GM21381 (cell line): ENCODE results near the gene LCP1.

Source experiments
- ATAC-seq: cut with Tn5 transposase; IDR thresholded peaks from one replicate; pipeline ENCODE4 v1.9.1; 2021; ENCODE audit warnings: mild to moderate bottlenecking, moderate library complexity; ENCODE audit not compliant: unreplicated experiment

LCP1 gene

DNA sequence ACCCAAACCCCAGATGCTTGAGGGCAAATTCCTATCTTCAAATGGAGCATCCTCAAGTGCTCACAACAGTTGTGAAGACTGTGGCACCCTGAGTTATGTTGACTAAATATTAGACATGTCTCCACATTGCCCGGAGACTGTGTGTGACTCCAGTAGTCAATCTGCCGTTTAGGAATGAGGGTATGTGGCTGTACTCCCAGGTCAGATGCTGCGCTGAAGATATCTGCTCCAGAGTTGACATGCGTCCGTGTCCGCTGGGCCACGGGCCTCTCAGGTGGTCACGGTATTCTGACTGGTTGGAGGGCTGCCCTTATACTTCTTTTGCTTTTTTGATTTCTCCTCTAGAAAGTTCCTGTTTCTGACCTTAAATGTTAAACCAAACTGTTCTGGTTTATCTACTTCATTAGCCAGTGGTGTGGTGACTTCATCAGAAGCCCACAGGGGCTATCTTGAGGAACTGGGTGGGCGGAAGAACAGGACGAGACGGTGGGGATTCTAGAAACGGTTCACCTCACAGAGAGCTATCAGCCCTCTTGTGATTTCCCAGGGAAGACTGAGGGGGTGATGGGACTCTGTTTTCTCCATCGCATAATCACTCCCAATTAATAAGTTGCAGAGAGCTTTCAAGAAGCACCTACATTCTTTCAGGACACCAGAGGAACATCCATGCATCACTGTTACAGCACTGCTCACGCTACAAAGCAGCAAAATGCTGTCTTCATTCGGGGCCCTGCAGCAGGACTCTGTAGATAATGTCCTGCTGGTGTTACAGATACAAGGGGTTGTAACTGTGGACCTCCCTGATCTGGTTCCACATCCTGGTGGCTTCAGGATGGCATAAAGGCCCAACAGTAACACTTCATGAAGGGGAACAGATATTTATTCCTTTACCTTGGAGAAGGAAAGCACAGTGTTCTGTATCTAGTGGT is 1.3 kb upstream of the LCP1 start:
- ATAC-seq: no peak

DNA sequence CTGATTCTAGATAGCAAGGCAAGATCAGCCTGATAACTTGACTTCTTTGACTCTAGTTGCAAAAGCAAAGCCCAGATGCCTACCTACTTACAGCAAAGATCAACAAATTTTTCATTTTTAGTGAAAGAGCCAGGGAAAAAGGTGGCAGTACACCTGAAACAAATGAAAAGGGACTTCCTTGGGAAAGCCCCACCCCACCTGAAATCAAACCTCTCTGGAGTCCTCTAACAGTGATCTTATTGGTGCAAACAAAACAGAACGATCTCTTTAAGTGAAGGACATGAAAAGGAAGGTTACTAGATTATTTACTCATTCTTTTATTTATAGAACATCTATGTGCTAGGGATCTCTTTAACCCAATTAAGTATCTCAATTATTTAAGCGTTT is 507 bp upstream of the LCP1 start:
- peak; percentile 5 for ATAC-seq

DNA sequence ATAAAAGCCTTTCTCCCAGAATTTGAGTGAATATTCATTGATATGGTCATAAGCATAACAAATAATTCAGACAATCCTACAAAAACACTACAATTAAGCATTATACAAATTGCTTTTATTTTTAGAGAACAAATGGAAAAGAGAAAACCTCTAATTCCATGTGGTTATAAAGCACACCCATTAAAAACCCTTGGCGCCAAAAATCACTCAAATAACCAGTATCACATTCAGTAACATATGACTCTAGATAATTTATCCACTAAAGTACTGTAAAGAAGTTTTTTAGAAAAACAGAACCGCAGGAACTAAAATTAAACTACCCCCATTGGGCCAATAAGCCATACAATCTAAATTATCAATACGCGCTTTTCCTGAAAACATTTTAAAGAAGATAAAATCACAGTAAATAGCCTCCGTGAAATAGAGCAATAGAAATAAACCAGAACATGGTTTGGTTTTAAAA is 569 bp downstream of the LCP1 start:
- ATAC-seq: no peak

DNA sequence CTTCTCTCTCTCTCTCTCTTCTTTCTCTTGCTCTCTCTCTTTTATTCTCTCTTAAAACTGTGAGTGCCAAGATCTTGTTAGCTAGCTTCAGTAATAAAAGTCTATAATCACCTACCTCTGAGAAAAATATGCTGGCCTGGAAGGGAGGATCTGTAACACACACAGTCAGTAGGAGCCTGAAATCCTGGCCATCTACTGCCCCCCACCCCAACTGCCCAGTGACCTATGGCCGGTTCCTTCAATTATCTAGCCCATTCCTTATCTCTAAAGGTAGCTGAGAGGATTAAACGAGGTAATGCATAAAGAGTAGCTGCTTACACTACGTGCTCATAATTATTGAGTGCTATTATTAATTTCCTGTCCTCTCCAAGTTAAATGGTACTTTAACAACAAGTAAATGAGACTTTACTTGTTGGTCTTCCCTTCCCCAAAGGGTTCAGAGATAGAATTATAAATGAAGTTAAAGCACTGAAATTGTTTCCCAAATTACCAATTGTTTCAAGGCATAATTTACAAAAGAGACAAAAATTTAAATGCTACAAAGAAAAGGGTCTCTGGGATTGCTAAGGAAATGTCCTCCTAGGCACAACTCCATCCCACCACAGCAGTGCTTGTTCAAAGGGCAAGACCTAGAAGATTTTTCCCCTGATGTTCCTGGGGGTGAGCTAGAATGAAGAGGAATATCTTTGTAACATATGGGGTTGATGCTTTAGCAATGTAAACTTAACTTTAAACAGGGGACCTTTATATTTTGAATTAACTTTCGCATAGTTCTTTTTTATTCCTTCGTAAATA is 1.8 kb downstream of the LCP1 start:
- ATAC-seq: no peak

DNA sequence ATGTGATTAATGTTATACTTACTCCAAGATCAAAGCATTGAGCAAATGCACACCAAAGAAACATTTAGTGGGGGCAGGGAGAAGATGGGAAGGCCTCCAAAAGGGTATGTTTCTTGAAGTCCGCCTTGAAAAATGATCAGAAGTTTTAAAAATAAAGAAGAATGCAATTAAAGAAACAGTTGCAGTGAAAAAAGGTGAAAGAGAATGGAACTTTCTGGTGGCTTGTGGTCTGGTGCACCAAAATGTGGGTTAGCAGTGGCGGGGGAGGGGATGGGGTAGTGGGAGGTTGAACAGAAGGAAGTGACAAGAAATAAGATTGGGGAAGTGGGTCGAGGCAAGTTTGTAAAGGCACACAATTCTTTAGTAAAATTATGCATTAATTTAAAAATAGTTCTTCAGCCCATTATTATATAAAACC is 2.5 kb downstream of the LCP1 start:
- no peak for ATAC-seq

DNA sequence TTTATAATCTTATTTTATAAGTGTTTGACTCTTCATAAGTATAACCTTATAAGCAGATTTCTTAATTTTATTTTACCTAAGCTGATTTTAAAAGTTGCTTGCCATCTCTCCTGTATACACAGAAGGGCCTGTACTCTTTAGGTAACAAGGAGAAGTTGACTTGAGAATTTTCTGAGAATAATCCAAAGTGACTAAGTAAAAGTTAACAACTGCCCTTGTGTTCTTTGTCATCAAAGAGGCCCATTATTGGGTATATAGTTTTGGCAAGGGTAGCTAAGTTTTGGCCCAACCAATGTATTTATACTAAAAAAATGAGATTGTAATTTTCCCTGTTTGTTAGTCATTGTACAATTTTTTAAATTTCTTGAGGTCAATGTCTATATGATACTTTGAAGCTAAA is 3.2 kb downstream of the LCP1 start:
- no peak for ATAC-seq

DNA sequence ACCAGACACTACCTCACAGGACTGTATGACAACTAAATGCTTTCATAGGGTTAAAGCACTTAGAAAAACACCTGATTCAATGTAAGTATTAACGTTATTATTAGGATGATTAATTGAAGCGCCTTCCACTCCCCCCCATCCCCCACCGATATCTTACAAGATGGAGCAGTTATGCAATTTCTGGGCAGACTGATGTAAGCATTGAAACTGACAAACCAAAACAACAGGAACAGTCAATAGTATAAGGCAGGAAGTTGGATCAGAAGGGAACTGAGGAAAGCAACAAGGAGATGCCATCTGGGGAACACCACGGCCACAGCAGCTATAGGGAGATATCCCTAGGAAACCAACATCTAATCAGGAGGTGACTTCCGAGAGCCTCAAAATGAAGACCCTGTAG is 3.8 kb downstream of the LCP1 start:
- no peak for ATAC-seq

DNA sequence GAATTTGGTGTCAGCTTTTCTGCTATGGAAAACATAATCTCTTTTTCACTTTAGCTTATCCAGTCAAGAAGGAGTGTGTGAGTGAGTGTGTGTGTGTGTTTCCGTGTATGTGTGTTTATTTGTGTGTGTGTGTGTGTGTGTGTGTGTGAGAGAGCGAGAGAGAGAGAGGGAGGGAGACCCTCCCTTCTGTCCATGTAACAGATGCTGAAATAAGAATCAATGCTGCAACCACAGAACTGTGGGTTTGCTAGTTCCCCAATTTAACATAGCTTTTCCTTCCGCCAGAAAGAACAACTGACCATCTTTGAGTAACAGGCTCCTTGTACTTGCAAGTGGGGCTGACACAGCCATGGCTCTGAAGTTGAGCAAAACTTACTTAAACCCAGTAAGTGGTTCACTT is 5.2 kb downstream of the LCP1 start:
- no peak for ATAC-seq

DNA sequence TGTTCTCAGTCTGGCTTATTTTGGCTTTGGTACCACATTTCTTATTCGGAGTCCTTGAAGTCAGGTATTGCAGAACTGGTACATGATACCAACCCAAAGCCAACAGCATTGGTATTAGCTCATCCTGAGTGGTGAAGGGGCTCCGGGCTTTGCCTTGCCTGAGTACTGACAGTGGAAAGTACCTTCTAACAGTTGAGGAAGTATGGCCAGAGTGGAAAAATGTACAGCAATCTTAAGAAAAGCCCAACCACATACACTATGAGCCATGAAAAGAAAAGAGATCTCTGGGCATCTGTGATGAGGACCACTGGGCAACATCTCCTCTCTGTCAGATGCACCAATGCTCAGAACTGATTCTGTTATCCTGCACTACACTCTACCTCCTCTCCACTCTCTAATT is 8.3 kb downstream of the LCP1 start:
- ATAC-seq: peak; percentile 26

DNA sequence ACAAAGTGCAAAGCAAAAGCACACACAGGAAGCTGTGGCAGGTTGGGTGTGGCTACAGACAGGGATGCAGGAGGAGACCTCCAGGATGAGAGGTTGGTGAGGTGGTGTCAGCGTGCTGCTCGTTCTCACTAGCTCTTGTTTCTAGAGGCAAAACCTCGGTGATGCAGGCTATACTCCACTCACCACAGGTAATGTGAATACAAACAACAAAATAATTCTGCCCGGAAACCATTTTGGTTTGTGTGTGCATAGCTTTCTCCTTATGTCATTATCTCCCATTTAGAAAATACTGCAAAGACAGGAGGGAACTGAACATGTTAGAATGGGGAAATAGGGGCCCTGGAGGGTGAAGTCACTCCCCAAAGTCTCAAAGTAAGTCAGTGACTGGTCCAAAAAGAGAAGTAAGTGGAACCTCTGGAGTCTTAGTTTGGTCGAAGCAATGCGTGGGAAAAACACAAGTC is 9.4 kb downstream of the LCP1 start:
- no peak for ATAC-seq

DNA sequence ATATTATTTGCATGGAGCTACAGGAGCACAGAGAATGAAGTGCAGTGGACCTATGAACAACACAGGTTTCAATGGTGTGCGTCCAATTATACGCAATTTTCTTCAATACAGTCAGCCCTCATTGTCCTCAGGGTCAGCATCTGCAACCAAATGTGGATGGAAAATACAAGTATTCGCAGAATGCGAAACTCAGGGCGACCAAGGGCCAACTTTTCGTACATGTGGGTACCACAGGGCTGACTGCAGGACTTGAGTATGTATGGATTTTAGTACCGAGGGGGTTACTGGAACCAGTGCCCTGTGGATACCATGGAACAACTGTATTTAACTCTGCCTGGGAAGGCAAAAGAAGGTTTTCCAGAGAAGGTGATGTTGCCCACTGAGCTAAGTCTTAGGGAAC is 10.2 kb downstream of the LCP1 start:
- no peak for ATAC-seq

DNA sequence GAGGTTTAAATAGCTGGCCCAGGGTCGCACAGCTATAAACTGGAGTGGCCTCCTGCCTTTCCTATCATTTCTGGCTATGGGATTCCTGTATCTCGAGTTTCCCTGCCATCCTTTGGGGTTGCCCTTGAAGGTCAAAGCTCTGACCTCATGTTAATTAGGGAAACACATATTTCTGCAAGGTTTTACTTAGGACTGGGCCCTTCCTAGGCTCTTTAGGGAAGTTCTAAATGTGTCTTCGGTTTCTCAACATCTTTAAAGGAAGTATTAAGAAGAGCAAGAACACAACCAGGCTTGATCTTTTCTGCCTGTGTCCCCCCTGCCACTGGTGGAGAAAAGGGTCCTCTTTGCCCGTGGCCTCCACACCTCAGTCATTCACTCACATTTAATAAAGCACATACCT is 10.8 kb downstream of the LCP1 start:
- no peak for ATAC-seq

DNA sequence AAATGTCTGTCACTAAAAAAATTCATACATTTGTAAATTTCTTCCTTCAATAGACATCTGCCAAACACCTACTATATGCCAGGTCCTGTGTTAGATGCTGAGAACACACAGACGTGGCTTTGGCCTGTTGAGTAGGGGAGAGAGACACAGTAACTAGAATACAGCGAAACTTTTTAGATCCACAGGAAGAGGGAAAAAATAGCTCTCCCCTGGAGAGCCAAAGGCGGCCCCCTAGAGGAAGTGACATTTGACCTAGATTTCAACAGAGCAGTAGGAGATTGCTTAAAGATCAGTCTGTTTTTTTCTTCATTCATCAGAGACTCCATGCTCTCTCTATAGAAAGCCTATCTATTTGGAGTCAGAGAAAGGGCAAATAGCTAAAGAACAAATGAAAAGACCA is 11.3 kb downstream of the LCP1 start:
- no peak for ATAC-seq

DNA sequence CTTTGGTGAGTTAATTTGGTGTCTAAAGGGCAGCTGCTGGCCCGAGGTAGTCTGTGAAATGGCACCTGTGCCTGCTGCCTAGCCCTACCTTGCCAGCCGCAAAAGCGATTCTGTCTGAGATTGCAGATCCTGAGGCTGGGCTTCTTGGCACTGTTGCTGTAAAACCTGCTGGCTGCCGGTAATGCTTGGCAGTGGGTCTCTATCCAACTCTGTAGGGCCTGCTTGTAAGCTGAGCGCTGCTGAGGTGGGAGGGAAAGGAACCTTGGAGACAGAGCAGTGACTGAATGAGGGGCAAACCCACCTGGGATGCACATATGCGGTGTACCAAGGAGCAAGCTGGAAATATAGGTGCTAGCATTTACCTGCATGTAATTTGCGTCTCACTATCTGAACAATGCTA is 11.7 kb downstream of the LCP1 start:
- ATAC-seq: no peak

DNA sequence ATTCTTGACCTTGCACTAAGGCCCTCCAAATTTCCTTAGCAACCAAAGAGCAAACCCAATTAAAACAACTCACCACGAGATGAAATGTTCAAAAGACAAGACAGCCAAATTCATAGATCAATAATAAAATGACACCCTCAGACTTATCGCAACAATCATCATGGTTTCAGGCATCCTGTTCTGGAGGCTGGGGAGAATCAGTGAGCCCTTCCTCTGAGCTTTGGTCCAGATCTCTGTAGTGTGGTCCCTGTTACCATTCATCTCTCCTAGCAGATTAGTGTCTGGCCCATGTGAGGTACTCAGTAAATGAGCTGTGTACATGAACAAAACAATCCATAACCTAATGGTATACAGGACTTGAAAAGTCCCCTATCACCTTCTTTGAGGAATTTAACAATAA is 12.2 kb downstream of the LCP1 start:
- ATAC-seq: no peak

DNA sequence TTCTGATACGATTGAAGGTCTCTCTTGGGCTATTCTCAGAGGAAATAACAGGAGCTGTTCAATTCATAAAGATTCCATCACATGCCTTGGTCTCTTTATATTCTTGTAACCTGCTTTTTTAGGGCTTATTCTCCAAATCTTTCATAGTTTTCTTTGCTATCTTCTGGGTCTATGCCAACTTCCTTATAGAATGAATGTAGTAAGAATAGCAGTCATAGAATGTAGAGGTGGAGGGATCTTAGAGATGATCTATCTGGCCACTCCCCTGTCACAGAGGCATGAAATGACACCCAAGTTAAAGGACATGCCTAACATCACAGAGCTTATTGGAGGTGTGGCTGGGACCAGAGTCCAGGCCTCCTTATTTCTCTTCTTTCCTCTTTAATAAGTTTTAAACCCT is 13.2 kb downstream of the LCP1 start:
- ATAC-seq: no peak

DNA sequence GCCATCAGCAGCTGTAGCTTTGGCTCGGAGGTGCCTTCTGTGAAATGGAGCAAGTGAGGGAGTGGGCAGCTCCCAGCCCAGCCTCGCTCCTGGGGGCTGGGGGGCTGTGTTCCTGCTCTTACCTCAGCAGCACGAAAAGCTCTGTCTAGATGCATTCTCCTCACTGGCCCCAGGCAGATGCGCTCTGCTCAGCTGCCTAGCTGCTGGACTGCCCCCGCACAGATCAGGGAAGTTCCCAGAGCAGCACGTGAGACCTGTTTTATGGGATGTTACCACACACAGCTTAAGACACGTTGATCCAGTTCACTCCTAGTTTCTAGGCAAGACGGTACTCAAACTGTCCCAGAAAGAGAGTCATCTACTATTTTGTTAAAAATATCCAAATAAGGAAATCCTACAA is 13.6 kb downstream of the LCP1 start:
- ATAC-seq: peak; percentile 31

DNA sequence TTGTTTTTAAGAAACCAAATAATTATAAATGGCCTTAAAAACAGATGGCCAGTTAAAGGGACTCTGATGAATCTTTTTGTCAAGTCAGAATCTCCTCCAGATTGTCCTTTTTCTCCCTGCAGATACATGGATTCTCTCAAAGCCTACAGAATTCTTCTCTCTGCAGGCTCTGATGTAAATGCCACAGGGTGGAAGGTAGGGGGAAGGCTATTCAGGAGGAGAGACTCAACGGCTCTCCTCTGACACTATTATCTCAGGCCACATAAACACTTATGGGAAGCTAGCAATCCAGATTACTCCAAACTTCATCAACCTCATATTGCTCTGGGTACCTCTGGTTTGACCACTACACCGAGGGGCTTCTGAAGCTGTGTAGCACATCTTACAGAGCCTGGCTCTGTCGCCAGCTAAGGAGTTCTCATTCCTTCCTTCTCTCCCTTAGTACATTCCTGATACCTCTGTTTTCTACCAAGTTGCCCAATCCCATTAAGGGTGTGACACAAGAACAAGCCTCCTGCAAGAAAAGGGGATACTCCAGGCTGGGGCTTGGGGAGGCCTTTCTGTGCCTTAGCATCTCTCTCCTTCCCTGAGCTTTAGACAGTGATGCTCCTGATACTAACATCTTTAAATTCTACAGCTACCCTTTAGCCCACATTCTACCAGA is 14.9 kb downstream of the LCP1 start:
- no peak for ATAC-seq

DNA sequence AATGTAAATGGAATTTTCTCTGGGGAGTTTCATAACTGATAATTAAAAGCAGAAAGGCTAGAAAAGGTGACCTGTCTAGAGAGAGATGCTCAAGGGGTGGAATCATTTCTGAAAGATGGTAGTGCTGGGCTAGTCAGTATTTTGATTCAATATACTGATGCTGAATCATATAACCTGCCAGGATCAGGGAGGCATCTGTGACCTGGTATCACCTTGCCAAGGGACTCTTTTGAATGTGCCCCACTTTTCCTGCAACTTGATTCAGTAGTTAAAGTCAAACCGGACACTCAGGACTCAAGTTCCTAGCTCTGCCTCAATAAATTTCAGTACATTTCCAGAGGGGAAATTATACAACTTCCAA is 15.8 kb downstream of the LCP1 start:
- no peak for ATAC-seq

DNA sequence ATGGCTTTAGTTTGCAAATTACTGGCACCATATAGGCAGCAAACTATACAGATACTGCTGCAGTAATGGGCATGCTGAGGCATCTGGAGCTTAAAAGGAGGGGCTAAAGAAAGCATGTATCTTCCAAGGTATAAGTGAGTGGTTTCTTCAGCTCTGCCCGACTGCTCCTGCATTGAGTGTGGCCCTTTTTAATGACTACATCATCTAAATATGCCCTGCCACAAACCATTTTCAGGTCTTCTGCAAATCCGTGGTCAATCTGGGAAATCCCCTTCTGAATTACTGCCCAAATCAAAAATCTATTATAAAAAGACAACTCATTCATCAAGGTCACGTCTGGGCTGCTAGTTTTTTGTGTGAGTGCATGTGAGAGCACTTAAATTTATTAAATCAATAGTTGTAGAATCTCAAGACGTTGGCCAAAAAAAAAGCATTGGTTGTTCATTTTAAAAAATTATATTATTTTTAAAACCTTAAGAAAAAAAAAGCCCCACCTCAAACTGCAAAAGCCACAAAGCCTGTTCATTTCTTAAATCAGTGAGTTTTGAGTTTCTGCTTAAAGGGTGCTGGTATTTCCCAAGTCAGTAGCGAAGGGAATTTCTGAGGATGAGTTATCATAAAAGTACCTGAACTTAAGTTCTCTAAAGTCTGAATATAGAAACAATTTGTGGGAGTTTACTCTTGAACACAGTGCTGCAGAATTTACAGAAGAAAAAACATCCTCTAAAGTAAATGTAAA is 16.3 kb downstream of the LCP1 start:
- peak; percentile 35 for ATAC-seq

DNA sequence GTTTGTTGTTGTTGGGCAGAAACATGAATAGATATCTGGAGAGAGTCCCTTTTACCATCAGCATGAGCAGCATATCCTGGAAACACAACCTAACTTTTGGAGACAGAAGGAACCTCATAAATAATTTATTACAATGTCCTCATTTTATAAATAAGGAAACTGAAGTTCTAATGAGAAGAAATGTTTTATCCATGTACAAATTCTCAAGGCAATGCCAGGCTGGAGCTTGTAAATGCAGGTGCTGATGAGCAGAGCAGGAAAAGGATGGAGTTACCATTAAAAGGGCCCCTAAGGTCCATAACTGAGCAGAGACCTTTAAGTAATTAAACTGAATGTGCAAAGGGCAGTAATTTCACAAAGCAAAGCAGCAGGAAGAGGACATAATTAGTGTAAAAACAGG is 17.3 kb downstream of the LCP1 start:
- no peak for ATAC-seq
